Measurements from ENCODE around the gene SPANXA1. TPM values are rescaled to one million over a fixed set of nuclear protein-coding genes. Genes with fewer than 3 reads are reported as not detected.

SPANXA1 gene
- not detected in 2 replicates for total RNA-seq

DNA sequence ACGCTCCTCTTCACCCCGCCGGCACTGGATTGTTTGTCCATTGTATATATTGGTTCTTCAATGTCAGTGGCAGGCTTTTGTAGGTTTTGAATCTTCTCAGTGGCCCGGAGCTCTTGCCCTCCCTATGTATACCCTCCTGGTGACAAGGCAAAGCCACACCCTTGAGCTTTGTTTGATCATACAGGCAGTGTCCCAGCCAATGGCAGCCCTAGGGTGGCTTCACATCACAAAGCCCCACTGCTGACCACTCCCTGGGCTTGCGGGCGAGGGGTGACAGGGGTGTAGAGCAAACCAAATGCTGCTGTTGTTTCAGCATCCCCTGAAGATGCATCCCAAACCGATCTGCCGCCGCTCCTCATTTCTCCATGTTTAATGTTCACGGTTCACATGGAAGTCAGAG lies at the start of gene SPANXA1:
TSS of gene SPANXA1 (minus strand) at position 101 of the 400 bp plus-strand sequence. CDS start at position 41, 60 bp downstream.

GRCh38 chrX:141589408-141589807 lies 4.9 kb upstream of the SPANXA1 start, which contains the start of gene SPANXA2:
Gene SPANXA2 (plus strand): TSS chrX:141589708. CDS start chrX:141589768, 60 bp downstream.

Other genes with a start within 250 kb of the SPANXA1 start
- not detected in 2 replicates for gene SPANXA2, start 5.0 kb upstream of the SPANXA1 start, total RNA-seq
- not detected in 2 replicates for gene SPANXD, start 114.0 kb upstream of the SPANXA1 start, total RNA-seq

Measured in cardiac atrium fibroblast (primary cell).